HG03108 (cell line): ENCODE measurements around the gene SMIM45.

Source experiments
- ATAC-seq: cut with Tn5 transposase; IDR thresholded peaks from one replicate; pipeline ENCODE4 v1.9.1; 2021; ENCODE audit warnings: moderate library complexity; ENCODE audit not compliant: unreplicated experiment

Gene SMIM45

GRCh38 chr22:41915035-41915785, 36.7 kb upstream of the SMIM45 start, which contains the start of gene SHISA8:
Gene SHISA8, minus strand, starts transcription at chr22:41915074. Its CDS starts 407 bp downstream, at chr22:41914667.
- no peak for ATAC-seq

- no peak for ATAC-seq
Observed at GRCh38 chr22:41915786-41916493, 36.0 kb upstream of the SMIM45 start.

DNA sequence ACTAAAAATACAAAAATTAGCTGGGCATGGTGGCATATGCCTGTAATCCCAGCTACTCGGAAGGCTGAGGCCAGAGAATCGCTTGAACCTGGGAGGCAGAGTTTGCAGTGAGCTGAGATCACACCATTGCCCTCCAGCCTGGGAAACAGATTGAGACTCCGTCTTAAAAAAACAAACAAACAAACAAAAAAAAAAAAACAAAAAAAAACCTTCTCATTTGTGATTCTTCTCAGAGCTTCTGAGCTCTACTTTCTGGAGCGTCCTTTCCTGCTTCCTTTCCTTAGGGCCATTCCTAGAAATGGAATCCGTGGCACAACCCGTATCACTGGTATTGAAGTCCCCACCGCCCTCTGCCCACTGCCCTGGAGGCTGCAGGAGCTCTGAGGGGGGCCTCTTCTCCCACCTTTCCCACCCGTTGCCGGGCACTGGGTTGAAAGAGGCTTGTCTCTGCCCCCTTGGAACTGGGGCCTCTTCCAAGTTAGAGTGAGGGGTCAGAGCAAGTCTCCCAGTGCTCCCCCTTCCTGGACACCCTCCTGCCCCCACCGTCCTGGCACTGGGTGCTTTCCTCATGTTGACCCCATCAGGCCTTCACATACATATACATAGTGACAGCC, 35.1 kb upstream of the SMIM45 start:
- ATAC-seq = no peak

DNA sequence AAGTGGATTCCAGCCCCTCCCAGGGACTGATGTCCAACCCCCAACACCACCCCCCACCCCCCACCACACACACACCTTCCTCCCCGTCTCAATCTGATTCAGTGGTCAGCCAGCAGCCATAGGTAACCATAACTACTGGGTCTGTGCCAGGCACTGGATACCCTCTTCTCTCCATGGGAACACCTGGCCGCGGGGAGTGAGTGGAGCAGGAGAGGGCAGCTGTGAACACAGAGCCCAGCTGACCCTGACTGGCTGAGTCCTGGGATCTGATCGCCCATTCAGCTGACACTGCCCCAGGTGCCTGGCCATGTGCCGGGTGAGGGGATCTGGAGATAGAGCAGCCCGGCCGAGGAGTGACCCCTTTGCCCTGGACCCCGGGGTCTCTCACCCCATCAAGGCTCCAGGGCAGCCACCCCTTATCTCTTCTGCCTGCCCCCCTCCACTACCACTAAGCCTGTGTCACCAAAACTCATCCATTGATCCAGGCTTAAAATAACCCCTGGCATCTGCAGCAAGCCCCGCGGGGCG, 34.5 kb upstream of the SMIM45 start:
- no peak for ATAC-seq

- no peak for ATAC-seq
Observed at GRCh38 chr22:41917903-41918791, 33.8 kb upstream of the SMIM45 start.

DNA sequence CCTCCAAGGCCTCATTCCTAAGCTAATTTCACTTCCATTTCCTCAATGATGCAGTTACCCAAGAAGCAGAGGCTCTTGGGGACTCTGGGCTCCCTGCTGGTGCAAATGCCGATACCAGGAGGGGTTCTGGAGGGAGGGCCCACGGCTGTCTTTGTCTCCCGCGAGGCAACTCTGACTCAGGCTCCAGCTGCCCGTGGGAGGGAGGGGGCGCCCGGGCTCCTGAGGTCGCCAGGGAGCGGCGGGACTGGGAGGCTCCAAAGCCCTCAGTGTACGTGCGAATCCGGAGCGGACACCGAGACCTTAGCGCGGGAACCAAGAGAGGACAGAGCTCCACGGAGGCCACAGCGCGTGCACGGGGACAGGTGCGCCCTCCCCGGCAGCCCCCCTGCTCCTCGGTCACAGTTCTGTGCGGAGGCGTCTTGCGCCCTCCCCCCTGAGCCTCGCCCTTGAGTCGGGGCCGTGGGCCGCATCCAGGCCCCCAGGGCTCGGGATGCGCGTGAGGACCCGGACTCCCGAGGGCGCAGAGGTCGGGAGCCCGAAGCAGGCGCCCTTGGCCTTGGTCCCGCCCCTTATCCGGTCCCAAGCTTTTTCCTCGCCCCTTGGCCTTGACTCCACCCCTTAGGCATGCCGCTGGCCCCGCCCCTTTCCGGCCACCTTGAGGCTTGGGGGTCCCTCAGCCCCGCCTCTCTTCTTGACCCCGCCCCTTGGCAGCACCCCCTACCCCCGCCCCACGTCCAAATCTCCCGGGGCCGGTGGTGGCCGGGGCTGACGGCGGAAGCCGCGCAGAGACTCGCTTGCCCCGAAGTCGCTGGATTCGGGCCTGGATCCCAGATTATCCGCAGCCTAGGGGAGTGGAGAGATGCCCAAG, 32.4 kb upstream of the SMIM45 start:
- ATAC-seq = peak; percentile 44

GRCh38 chr22:41920271-41920976, 31.5 kb upstream of the SMIM45 start:
- ATAC-seq = peak; percentile 17

- ATAC-seq = no peak
Observed at GRCh38 chr22:41922328-41922727, 29.6 kb upstream of the SMIM45 start.

DNA sequence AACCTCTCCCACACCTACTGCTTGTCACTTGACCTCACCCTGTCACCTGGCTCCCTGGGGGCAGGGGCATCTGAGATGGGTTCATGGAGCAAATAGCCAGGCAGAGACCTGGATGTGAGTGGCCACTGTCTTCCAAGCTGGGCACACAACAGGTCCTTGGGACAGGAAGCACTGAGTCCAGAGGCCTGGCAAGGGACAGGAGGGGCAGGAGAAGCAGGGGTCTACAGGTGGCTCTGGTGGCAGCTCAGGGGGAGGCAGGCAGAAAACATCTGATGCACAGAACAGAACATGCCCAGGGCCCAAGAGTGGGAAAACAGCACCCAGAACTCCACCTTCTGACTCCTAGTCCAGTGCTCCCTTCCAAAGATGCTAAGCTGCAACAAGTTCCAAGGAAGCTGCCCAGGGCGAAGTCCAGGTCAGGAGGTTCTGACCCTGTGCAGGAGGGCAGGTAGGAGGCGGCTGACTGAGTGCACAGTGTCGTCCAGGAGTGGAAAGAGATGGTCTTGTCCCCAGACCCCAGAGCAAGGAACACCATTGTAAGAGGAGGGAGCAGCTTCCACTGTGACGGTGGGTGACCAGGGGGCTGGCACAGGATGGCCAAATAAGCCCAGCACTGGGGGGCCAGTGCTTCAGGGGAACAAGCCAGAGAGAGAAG, 28.9 kb upstream of the SMIM45 start:
- ATAC-seq = no peak

GRCh38 chr22:41923595-41924276, 28.2 kb upstream of the SMIM45 start:
- ATAC-seq = no peak

GRCh38 chr22:41925783-41926460, 26.0 kb upstream of the SMIM45 start:
- ATAC-seq = peak; percentile 32

GRCh38 chr22:41927813-41928212, 24.1 kb upstream of the SMIM45 start:
- ATAC-seq = no peak

DNA sequence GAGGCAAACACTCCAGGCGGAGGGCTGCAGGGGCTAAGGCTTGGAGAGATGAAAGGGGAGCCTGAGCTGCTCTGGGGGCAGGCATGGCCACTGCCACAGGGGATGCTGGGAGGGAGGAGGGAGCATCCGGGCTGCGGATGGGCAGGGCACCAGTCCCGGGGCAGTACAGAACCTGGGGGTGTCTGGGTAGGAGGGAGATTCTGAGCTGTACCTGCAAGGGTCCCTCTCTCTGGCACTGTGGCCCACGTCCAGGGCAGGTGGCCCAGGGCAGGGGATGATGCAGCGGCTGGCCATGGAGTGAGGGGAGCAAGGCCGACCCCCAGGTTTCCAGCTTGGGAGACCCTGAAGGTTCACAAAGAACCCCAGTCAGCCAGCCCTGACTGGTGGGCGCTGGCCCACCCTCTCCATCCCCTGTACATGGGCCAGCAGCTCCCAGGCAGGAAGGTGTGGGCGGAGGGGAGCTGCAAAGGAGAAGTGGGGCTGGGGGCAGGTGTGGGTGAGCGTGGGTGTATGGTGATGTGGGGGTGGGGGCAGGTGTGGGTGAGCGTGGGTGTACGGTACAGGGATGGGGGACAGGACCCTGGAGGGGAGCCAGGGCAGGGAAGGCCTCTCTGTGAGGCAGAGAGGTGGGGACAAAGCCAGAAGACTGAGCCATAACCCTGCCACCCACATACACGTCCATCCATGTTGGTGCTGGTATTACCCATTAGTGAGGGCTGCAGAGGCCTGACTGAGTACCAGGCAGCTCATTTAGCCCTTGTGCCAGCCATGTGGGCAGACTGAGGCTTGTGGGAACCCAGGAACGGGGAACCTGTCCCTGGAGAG, 23.1 kb upstream of the SMIM45 start:
- ATAC-seq = no peak

GRCh38 chr22:41929418-41929810, 22.5 kb upstream of the SMIM45 start:
- no peak for ATAC-seq

GRCh38 chr22:41931701-41932269, 20.2 kb upstream of the SMIM45 start:
- peak; percentile 23 for ATAC-seq

GRCh38 chr22:41932353-41932752, 19.6 kb upstream of the SMIM45 start:
- ATAC-seq = no peak
